Suppressor macrophage (primary cell): ENCODE results near the gene SCG5.

ENCODE experiments used
- DNase-seq, 4 experiments: peaks; one replicate each; pipeline ENCODE4 v3.0.0-alpha.2; 2020 to 2022

The SCG5 gene

DNA sequence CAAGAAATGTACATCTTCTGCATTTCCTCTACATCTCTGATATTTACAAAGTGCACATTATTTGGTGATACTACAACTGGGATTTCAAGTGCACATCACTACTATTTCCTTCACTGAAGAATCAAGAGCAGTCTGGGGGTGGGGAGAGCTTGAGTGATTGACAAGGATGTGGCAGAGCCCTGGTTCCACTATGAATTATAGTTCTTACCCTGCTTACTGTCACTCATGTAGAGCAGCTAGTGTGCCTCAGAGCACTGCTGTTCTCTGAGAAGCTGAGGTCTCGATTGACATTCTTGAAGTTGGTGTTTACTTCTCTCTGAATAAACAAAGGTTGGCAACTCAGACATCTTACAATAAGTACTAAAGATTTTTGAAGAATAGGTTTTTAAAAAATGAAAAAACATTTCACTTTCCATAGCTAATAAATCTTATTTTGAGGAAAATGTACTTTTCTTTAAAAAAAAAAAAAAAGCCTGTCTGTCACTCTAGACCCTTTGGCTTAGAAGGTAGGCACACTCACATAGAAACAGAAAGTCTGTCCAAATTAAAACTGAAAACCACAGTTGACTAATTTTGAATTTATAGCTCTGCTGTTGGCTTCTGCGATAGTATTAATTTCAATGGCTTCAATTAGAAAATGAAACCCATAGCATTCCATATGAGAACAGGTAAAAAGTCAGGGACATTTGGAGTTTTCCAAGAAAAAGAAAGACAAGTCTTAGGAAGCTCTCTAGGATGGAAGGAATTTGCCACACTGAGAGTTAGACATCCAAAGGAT is 81.8 kb downstream of the SCG5 start:
- DNase-seq = no peak

DNA sequence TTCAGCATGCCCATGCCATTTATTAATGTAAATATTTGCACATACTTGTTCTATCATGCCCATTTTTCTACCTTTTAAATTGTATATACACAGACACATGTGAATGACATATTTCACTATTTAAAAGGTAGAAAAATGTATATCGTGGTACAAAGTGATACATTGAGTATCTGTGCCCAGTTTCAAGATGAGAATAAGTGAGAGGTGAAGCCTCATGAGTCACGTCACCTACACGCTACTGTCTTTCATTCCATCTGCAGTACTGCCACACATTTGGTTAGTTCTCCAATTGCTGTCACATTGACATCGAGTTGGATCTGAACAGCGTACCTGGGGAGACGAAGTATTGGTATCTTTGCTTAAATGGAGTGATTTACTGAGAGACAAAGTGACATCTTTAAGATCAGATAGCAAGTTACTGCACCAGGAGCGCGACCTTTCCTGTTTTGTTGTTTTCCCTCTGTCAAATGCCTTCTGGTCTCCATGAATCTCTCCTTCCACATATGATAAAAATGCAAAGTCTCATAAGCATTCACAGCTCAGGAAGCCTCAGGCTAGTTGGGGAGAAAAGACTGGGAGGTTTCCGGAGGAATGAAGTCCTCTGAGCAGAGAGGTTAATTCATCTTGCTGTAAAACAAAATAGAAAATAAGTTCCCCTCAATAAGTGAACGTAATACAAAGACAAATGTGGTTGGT is 88.3 kb downstream of the SCG5 start:
- DNase-seq = no peak

DNA sequence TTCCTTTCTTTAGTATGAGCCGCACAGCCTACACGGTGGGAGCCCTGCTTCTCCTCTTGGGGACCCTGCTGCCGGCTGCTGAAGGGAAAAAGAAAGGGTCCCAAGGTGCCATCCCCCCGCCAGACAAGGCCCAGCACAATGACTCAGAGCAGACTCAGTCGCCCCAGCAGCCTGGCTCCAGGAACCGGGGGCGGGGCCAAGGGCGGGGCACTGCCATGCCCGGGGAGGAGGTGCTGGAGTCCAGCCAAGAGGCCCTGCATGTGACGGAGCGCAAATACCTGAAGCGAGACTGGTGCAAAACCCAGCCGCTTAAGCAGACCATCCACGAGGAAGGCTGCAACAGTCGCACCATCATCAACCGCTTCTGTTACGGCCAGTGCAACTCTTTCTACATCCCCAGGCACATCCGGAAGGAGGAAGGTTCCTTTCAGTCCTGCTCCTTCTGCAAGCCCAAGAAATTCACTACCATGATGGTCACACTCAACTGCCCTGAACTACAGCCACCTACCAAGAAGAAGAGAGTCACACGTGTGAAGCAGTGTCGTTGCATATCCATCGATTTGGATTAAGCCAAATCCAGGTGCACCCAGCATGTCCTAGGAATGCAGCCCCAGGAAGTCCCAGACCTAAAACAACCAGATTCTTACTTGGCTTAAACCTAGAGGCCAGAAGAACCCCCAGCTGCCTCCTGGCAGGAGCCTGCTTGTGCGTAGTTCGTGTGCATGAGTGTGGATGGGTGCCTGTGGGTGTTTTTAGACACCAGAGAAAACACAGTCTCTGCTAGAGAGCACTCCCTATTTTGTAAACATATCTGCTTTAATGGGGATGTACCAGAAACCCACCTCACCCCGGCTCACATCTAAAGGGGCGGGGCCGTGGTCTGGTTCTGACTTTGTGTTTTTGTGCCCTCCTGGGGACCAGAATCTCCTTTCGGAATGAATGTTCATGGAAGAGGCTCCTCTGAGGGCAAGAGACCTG is 89.5 kb downstream of the SCG5 start:
- DNase-seq = peak in 3 of 4 experiments; percentile 15 to 45 (median 29)

DNA sequence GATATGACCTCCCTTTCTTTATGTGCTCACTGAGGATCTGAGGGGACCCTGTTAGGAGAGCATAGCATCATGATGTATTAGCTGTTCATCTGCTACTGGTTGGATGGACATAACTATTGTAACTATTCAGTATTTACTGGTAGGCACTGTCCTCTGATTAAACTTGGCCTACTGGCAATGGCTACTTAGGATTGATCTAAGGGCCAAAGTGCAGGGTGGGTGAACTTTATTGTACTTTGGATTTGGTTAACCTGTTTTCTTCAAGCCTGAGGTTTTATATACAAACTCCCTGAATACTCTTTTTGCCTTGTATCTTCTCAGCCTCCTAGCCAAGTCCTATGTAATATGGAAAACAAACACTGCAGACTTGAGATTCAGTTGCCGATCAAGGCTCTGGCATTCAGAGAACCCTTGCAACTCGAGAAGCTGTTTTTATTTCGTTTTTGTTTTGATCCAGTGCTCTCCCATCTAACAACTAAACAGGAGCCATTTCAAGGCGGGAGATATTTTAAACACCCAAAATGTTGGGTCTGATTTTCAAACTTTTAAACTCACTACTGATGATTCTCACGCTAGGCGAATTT is 91.2 kb downstream of the SCG5 start:
- no peak for DNase-seq

DNA sequence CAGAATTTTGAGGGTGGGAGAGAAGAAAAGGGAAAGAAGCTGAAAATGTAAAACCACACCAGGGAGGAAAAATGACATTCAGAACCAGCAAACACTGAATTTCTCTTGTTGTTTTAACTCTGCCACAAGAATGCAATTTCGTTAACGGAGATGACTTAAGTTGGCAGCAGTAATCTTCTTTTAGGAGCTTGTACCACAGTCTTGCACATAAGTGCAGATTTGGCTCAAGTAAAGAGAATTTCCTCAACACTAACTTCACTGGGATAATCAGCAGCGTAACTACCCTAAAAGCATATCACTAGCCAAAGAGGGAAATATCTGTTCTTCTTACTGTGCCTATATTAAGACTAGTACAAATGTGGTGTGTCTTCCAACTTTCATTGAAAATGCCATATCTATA is 91.8 kb downstream of the SCG5 start:
- DNase-seq = no peak

DNA sequence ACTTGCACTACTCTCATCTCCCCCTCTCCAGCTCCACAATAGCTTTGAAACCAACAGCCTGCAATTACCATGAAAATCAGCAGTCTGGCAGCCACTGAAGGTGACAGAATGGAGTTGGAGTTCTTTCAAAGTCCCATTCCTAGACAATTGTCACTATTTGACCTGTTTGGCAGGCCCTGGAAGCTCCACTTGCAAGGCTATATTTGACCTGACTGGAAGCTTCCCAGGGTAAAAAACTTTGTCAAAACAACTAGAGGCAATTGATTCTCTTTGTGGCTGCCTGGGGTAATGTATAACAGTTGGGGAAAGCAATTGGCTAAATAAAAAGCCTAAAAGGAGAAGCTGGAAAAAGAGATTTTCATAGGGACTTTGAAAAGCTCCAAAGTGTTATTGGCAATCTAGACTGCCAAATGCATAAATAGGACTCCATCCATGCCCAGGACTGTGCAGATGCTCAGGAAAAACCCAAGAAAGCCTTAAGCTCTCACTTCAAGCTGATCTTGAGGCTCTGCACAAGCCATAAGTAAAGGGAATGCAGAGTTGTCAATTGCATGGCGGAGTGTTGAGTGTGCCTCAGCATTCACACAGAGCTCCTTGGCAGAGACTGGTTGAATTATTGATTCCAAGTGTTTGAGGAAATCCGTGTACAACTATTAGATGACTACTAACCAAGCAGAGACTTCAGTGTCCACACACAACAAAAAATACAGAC is 94.6 kb downstream of the SCG5 start:
- no peak for DNase-seq

DNA sequence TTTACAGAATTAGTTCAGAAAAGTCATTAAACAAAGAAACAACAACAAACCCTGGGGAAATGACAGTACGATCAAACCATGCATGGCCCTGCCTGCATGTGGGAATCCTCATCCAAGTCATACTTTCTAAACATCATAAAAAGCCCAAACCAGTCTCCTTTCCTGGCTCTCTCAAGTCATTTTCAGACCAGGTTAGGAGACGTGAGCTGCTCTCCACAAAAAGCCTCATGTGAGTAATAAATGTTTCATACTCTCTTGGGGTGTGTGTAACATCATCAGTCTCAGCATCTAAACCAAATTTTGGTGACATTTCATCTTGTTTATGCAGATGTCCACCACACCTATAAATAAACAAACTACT is 95.2 kb downstream of the SCG5 start:
- no peak for DNase-seq

DNA sequence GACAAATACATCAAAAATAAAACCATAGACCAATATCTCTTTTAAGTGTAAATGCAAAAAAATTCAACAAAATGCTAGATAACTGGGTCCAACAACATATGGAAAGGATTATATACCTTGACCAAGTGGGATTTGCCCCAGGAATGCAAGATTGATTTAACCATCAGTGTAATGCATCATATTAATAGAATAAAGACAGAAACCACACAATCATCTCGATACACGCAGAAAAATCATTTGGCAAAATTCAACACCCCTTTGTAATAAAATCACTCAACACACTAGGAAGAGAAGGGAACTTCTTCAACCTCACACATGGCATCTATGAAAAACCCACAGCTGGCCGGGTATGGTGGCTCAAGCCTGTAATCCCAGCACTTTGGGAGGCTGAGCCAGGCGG is 95.8 kb downstream of the SCG5 start:
- no peak for DNase-seq

DNA sequence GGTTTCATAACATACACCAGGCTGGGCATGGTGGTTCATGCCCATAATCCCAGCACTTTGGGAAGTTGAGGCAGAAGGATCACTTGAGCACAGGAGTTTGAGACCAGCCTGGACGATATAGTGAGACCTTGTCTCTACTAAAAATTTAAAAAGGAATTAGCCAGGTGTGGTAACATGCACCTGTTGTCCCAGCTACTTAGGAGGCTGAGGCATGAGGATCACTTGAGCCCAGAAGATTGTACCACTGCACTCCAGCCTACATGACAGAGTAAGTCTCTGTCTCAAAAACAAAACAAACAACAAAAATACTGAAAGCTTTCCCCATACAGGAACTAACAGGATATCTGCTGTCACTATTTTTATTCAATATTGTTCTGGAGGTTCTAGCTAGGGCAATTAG is 97.2 kb downstream of the SCG5 start:
- no peak for DNase-seq

DNA sequence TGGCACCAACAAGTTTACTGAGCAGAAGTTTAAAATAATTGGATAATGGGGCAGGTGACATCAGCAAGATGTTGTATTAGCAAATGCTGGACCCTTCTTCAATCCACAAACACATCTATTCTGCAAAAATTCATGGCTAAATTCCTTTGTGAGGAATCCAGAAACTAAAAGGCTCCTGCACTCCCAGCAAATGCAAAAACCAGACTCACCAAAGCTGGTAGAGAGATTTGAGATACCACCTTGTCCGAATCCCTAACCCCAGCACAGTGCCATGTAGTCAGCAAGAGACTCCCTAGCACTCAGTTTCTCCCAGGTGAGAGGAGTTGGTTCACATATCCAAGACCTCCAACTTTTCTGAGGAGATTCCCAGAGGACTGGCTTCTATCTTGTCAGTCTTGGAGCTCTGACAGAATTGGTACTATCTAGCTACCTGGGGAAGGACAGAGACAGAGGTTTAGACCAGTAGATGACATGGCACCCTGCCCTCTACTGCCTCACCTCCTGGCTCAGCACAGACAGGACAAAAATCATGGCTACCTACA is 98.1 kb downstream of the SCG5 start:
- no peak for DNase-seq

DNA sequence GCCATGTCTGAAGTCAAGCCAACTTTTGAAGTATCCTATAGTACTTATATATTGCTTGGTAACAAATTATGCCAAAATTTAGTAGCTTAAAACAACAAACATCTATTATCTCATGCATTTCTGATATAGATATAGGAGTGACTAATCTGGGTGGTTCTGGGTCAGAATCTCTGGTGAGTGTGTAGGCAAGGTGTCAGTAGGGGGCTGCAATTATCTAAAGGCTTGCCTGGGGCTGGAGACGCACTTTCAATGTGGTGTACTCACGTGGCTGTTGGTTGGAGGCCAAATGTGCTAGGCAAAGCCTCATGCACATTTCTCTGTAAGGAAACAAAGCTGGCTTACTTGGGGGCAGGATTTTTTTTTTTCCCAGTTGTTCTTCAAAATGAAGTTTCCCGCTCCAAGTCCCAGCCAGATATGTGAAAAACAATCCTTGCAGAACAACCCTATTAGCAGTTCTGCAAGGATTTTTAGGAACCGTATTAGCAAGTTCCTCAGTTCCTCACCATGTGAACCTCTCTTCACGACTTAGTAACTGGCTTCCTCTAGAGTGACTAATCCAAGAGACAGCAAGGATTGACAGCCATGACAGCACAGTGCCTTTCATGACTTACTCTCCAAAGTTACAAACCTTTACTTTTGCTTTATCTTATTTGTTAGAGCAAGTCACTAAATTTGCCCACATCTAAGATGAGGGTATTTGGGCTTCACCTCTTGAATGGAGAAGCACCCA is 102.1 kb downstream of the SCG5 start:
- DNase-seq = peak; percentile 27 to 67 (median 56)

DNA sequence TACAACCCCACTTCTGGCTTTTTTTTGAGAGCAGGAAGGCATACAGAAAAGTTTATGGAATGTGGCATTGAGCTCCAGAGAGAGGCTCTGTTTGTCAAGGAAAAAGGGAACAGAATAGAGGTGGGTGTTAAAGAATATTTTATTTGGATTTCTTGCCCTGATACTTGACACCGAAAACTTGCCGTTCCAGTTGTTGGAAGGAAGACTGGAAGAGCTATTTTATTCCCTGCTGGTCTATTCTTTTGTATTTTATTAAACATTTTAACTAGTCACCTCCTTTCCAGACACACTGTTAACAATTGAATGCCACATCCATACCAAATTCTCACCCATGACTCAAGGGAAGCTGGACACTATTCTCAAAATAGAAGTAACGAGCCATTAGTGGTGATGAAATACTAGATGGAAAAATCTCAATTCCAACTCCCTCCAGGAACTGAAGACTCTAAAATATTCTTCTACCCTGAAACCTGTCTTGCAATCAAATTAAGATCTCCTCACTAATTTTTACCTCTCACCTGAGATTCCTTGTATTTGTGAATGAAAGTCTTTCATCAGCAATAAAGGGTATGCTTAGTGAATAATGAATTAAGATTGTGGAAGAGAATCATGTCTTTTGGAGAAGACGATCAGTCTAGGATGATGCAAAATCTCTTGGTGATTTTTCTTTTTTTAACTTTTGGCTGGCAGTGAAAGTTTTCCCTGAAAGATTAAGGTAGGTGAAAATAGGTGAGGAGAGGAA is 104.8 kb downstream of the SCG5 start:
- no peak for DNase-seq
